Measurements from ENCODE around the gene ITGBL1.

ITGBL1 gene, protein sequence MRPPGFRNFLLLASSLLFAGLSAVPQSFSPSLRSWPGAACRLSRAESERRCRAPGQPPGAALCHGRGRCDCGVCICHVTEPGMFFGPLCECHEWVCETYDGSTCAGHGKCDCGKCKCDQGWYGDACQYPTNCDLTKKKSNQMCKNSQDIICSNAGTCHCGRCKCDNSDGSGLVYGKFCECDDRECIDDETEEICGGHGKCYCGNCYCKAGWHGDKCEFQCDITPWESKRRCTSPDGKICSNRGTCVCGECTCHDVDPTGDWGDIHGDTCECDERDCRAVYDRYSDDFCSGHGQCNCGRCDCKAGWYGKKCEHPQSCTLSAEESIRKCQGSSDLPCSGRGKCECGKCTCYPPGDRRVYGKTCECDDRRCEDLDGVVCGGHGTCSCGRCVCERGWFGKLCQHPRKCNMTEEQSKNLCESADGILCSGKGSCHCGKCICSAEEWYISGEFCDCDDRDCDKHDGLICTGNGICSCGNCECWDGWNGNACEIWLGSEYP

GRCh38 chr13:101452519-101453485, at the start of gene ITGBL1:
Gene ITGBL1 (plus strand): TSS chr13:101452675. CDS start chr13:101452834, 159 bp downstream.
- no peaks in the 10 kb centered on the region for H3K27me3 ChIP-seq (ENCODE audit: insufficient read depth, low read length, poor library complexity)
- H3K9me3 ChIP-seq (ENCODE audit: insufficient read depth, low read length, severe bottlenecking), result no peaks in the 10 kb centered on the region
- no peak for DNase-seq
- no peaks in the 10 kb centered on the region; the same call in 1 of the 2 replicates for H3K4me1 ChIP-seq (ENCODE audit: insufficient read depth, low read length)
- H3K27ac ChIP-seq (ENCODE audit: low read length), result no peak within 1 kb of the TSS
- no peak within 1 kb of the TSS for H3K4me3 ChIP-seq (ENCODE audit: low read depth in 1 of 2, low read length in 2 of 2)
- H3K9ac ChIP-seq (ENCODE audit: low read depth, low read length), result no peak within 1 kb of the TSS
- peak within 1 kb of the TSS; percentile 5 for H2AFZ ChIP-seq (ENCODE audit: low read depth, low read length)
- no peaks in the 10 kb centered on the region for H3K36me3 ChIP-seq (ENCODE audit: insufficient read depth, low read length)
- H4K20me1 ChIP-seq (ENCODE audit: insufficient read depth, low read length), result no peaks in the 10 kb centered on the region
- ATAC-seq (ENCODE audit: insufficient read depth, low read depth), result peak; percentile 61; the same call in 2 of the 3 replicates
- TF ChIP-seq CTCF (IDR thresholded peaks at IDR 0.05; ENCODE audit: borderline replicate concordance, extremely low read depth, low read length, poor library complexity, severe bottlenecking) (no peak), EZH2 (IDR thresholded peaks at IDR 0.05; ENCODE audit: borderline replicate concordance, low read depth, low read length, severe bottlenecking) (no peak)
- no peaks in the 10 kb centered on the region for H3K79me2 ChIP-seq (ENCODE audit: insufficient read depth, low read length)
- H3K4me2 ChIP-seq (ENCODE audit: insufficient read depth, low read length), result no peak within 1 kb of the TSS

GRCh38 chr13:101406791-101407190, 45.7 kb upstream of the ITGBL1 start:
- Histone ChIP-seq H2AFZ (ENCODE audit: low read depth, low read length) (no peak overlapping the region), H3K79me2 (ENCODE audit: insufficient read depth, low read length) (no peaks in the 10 kb centered on the region), H3K36me3 (ENCODE audit: insufficient read depth, low read length) (no peaks in the 10 kb centered on the region), H3K4me3 (ENCODE audit: low read depth in 1 of 2, low read length in 2 of 2) (no peak overlapping the region), H3K4me1 (ENCODE audit: insufficient read depth, low read length) (no peaks in the 10 kb centered on the region), H3K27me3 (ENCODE audit: insufficient read depth, low read length, poor library complexity) (no peaks in the 10 kb centered on the region), H4K20me1 (ENCODE audit: insufficient read depth, low read length) (no peaks in the 10 kb centered on the region), H3K9me3 (ENCODE audit: insufficient read depth, low read length, severe bottlenecking) (no peaks in the 10 kb centered on the region), H3K4me2 (ENCODE audit: insufficient read depth, low read length) (no peak overlapping the region), H3K27ac (ENCODE audit: low read length) (no peak overlapping the region), H3K9ac (ENCODE audit: low read depth, low read length) (no peak overlapping the region)
- no peak for DNase-seq
- no peak for ATAC-seq (ENCODE audit: insufficient read depth, low read depth)
- no peak for TF ChIP-seq EZH2 (IDR thresholded peaks at IDR 0.05; ENCODE audit: borderline replicate concordance, low read depth, low read length, severe bottlenecking)
- no peak for TF ChIP-seq CTCF (IDR thresholded peaks at IDR 0.05; ENCODE audit: borderline replicate concordance, extremely low read depth, low read length, poor library complexity, severe bottlenecking)

DNA sequence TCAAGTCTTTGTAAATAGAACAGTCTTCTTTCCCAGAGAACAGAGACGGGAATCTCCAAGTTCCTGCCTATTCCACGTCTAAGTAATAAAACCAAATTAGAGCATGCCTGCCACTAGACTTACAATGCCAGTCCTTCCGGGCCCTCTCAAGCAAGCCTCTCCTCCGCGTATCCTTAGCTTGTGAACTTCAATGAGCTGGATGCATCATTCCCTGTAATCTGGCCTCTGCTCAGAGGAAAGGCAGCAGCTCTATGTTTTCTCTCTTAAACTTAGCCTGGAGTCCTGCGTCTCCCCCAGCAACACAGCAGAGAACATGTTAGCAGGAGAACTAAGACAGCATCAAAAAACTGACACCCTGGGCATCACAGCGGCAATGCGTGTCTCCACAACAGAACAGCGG, 44.3 kb upstream of the ITGBL1 start:
- H3K4me2 ChIP-seq (ENCODE audit: insufficient read depth, low read length), result no peak overlapping the region
- no peaks in the 10 kb centered on the region for H3K9me3 ChIP-seq (ENCODE audit: insufficient read depth, low read length, severe bottlenecking)
- H2AFZ ChIP-seq (ENCODE audit: low read depth, low read length), result no peak overlapping the region
- H3K27me3 ChIP-seq (ENCODE audit: insufficient read depth, low read length, poor library complexity), result no peaks in the 10 kb centered on the region
- no peak overlapping the region for H3K9ac ChIP-seq (ENCODE audit: low read depth, low read length)
- H3K79me2 ChIP-seq (ENCODE audit: insufficient read depth, low read length), result no peaks in the 10 kb centered on the region
- H3K4me3 ChIP-seq (ENCODE audit: low read depth in 1 of 2, low read length in 2 of 2), result no peak overlapping the region
- H3K36me3 ChIP-seq (ENCODE audit: insufficient read depth, low read length), result no peaks in the 10 kb centered on the region
- no peak for DNase-seq
- no peaks in the 10 kb centered on the region for H3K4me1 ChIP-seq (ENCODE audit: insufficient read depth, low read length)
- H4K20me1 ChIP-seq (ENCODE audit: insufficient read depth, low read length), result no peaks in the 10 kb centered on the region
- TF ChIP-seq CTCF (IDR thresholded peaks at IDR 0.05; ENCODE audit: borderline replicate concordance, extremely low read depth, low read length, poor library complexity, severe bottlenecking), result no peak
- no peak for TF ChIP-seq EZH2 (IDR thresholded peaks at IDR 0.05; ENCODE audit: borderline replicate concordance, low read depth, low read length, severe bottlenecking)
- ATAC-seq (ENCODE audit: insufficient read depth, low read depth), result no peak
- H3K27ac ChIP-seq (ENCODE audit: low read length), result no peak overlapping the region
